Posterior cingulate gyrus (tissue), 11 donors: ENCODE measurements around the gene RASSF3.
"Not testable (repeated sequence)": the region's sequence is repeated elsewhere in the genome, so short reads cannot be mapped to it uniquely, and the experiment has no call there.

Source experiments
- DNase-seq, 10 donors: peaks; one replicate each; pipeline versions ENCODE4 v3.0.0 to v3.0.0-alpha.2; 2020 to 2021; ENCODE audit warnings: mixed read lengths in 3 of 10
- intact Hi-C: fragments of 100-400 bp; cut with DNase I; formaldehyde crosslinking; loops from one replicate; pipeline ENCODE4 v1.15.1; 2023

Gene RASSF3

DNA sequence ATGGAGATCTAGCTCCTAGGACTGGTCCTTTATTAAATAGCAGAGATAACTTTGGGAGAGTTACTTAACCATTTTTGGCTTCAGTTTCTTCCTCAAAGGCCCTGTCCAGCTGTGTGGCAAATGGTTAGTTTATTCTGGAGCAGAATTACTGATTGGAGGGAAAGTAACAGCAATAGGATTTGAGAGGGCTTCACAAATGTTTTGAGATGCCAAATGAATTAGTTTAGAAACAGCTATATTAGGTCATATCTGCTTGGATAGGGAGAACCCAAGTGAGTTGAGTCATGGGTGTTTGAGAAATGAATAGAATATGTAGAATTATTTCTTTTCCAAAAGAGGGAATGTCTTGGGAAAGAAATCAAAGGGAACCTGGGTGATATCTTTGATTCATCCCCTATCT lies 17.5 kb downstream of the RASSF3 start:
- intact Hi-C loops = no loop called here
- no peak for DNase-seq

GRCh38 chr12:64631197-64631596 lies 20.9 kb downstream of the RASSF3 start:
- intact Hi-C loops = no loop called here
- no peak for DNase-seq

GRCh38 chr12:64633011-64633939 lies 23.0 kb downstream of the RASSF3 start:
- intact Hi-C loops = no loop called here
- DNase-seq = no peak

DNA sequence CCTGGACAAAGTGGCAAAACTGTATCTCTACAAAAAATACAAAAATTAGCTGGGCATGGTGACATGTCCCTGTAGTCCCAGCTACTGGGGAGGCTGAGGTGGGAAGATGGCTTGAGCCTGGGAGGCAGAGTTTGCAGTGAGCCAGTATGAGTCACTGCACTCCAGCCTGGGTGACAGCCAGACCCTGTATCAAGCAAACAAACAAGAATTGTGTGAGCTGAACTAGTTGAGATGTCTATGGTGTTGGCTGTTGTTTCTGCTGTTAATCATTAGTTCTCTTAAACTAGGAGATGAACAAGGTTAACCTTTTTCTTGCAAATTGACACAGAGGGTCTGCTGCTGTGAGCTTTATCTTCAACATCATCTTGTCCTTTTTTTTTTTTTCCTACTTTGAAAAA lies 23.6 kb downstream of the RASSF3 start:
- DNase-seq = no peak

DNA sequence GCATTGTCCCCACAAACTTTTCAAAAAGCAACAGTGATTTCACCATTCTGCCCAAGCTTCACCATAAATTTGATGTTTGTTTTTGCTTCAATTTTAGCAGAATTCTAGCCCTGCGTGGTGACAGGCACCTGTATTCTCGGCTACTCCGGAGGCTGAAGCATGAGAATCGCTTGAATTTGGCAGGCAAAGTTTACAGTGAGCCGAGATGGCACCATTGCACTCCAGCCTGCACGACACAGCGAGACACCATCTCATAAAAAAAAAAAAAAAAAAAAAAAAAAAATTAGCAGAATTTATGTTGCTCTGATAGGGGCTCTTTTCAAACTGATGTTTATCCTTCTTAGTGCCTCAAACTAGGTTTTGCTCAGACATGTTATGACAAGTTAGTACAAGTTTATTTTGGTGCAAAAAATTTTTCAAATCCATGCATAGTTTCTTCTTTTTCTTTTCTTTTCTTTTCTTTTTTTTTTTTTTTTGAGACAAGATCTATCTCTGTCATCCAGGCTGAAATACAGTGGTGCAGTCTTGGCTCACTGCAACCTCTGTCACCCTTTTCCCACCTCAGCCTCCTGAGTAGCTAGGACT lies 24.3 kb downstream of the RASSF3 start:
- DNase-seq = no peak
- intact Hi-C loops = no loop called here

More for the DNA sequence above, 23.6 kb downstream of the RASSF3 start:
- intact Hi-C loops = no loop called here

DNA sequence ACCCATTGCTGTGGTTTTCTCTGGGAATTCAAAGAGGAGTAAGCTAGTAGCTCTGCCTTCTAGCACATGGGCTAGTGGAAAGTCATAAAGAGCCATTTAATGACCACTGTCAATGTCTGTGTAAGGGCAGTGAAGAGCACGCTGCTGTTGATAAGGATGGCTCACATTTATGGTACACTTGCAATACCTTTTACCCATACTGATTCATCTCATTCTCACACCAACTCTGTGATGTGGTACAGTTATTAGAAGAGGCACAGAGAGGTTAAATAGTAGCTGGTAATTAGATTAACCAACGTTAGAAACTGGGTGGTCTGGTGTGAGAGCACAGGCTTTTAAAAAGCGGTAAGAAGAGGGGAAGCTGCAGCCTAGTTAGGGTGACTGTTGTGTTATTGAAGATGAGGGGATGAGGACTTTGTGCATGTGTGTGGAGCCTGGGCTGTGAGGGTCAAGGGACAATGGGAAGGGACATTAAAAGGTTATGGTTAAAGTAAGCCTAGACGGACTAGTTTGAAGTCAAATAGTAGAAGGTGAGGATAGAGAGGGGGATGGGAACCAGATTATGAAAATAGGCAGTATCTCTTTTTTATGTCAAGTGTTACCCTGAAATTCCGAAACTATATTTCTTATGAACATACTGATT lies 25.2 kb downstream of the RASSF3 start:
- no peak for DNase-seq
- intact Hi-C loops = no loop called here

GRCh38 chr12:64636856-64637255 lies 26.6 kb downstream of the RASSF3 start:
- no peak for DNase-seq
- intact Hi-C loops = no loop called here

- no peak for DNase-seq
These were observed 29.2 kb downstream of the RASSF3 start for GRCh38 chr12:64639466-64639865.

GRCh38 chr12:64646318-64646717 lies 36.0 kb downstream of the RASSF3 start:
- DNase-seq = no peak

More at GRCh38 chr12:64639466-64639865, 29.2 kb downstream of the RASSF3 start:
- intact Hi-C loops = no loop called here

GRCh38 chr12:64649487-64649886 lies 39.2 kb downstream of the RASSF3 start:
- intact Hi-C loops = no loop called here

More at GRCh38 chr12:64646318-64646717, 36.0 kb downstream of the RASSF3 start:
- intact Hi-C loops = no loop called here

DNA sequence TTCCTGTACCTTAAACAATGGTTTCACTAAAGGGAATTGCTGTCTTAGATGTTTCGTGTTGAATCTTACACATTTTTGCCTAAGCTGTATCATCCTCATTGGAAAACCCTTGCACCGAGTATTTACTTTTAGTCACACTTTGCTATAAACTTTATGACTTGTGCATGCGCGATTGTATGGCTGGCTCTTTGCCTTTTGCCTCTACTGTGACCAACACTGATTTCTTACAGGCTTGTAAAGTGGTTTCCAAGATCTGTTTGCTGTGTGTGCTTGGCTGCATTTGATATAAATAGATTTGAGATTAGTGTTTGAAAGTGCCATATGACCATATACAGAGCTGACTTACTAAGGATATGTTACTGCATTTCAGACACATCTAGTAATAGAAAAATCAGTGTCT lies 40.5 kb downstream of the RASSF3 start:
- intact Hi-C loops = no loop called here
- no peak for DNase-seq

More at GRCh38 chr12:64649487-64649886, 39.2 kb downstream of the RASSF3 start:
- DNase-seq = no peak

DNA sequence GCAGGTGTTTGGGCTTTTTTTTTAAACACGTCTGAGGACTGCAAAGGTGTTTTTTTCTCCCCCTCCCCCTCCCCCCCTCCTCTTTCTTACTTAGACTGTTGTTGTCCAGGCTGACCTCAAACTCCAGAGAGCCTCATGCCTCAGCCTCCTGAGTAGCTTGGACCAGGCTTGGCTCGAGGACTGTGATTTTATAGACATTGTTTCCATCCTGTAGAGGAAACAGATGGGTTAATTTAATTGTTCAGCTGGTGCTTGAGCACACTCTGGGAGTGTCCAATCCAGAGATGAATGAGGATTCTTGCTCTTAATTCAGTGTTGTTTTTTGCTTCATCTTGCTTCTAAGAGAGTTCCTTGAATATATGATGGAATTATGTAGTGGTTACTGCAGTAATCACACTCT lies 42.1 kb downstream of the RASSF3 start:
- DNase-seq = no peak
- intact Hi-C loops = no loop called here

- no peak for DNase-seq
- intact Hi-C loops = no loop called here
These were observed 42.8 kb downstream of the RASSF3 start for GRCh38 chr12:64653123-64653522.

DNA sequence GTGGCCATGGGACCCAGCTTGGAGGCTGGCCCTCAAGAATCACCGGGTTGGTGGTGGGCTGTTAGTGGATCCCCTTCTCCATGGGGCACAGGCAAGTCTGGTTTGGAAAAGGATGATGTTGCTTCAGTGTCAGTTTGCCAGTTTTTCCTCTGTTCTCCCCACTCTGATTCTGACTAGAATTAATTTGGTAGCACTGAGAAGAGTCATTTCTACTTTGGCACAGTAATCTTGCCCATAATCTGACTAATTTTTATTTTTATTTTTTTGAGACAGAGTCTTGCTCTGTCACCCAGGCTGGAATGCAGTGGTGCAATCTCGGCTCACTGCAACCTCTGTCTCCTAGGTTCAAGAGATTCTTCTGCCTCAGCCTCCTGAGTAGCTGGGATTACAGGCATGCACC lies 43.6 kb downstream of the RASSF3 start:
- not testable (repeated sequence) for DNase-seq

DNA sequence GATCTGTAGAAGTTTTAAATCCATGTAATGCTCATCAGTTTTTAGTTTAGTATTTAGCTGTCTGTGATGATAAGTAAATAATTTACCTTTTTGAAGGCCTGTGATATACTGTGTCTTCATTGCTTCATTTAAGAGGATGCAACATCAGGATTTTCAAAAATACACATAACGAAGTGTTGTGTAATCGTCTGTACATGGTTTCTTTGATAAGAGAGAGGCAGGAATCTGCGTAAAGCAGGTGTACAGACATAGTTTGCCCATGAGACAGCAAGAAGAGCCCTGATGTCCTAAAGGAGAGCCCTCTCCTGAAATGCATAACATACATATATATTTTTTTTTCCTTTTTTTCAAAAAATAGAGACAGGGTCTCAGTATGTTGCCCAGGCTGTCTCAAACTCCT lies 44.8 kb downstream of the RASSF3 start:
- DNase-seq = no peak
- intact Hi-C loops = no loop called here

More for the DNA sequence above, 43.6 kb downstream of the RASSF3 start:
- intact Hi-C loops = not testable (repeated sequence)

GRCh38 chr12:64656429-64656828 lies 46.1 kb downstream of the RASSF3 start:
- no peak for DNase-seq
- intact Hi-C loops = no loop called here

- DNase-seq = no peak
- intact Hi-C loops = no loop called here
These were observed 48.7 kb downstream of the RASSF3 start for GRCh38 chr12:64658892-64659481.

DNA sequence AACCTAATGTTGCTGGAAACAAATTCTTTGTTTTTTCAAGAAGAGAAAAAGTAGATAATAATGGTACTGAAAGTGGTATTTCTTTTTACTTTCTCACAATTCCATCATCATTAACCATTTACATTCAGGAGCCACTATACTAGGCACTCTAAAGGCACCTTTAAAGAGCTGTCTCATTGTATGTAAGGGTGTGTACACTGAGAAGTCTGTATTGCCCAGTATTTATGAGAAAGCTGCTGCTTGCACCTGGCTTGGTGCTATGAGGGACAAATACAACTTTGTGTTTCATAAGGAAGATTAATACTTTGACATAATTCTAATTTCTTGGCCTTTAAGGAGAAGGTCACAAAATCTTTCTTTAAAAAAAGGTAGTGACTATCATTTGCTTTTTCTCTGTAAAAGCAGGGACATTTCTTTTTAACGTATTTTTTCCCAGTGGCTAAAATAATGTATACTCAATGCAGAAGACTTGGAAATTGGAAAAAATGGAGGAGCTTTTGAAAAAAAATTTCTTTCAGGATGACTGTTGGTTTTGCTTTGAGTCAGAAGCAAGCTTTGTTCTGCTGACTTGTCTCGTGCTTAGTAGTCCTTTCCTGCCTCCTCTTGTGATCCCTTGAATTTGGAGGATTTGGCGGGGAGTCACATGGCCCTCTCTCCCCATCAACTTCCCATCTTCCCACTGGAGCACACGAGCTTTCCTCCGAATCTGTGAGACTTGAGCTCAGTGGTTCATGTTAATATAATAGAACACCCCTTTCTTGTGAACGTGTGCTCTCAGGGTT lies 50.1 kb downstream of the RASSF3 start:
- intact Hi-C loops = no loop called here
- DNase-seq = no peak

GRCh38 chr12:64663015-64663414 lies 52.7 kb downstream of the RASSF3 start:
- intact Hi-C loops = no loop called here
- DNase-seq = no peak

- intact Hi-C loops = no loop called here
- no peak for DNase-seq
These were observed 55.2 kb downstream of the RASSF3 start for GRCh38 chr12:64665514-64665913.
